Uterus (tissue), 2 donors: ENCODE data around the gene MEIS2.

Experiments
- CTCF ChIP-seq, 4 experiments: fragments of 200-600 bp in 2 of 4; fragments of 450-650 bp in 2 of 4; sonication (generic) in 2 of 4; IDR thresholded peaks; one replicate each; pipeline ENCODE4 v1.5.1; 2016 to 2019; ENCODE audit warnings: antibody characterized with exemption in 4 of 4, mild to moderate bottlenecking in 2 of 4, moderate library complexity in 1 of 4
- POLR2A ChIP-seq, 2 donors: fragments of 450-650 bp; IDR thresholded peaks; one replicate each; pipeline ENCODE4 v1.6.1; 2016; ENCODE audit warnings: antibody characterized with exemption in 2 of 2, mild to moderate bottlenecking in 1 of 2, moderate library complexity in 1 of 2

GRCh38 chr15:36897834-36898233, 202.5 kb downstream of the MEIS2 start:
- TF ChIP-seq CTCF (IDR thresholded peaks at IDR 0.05) (no peak), POLR2A (IDR thresholded peaks at IDR 0.05) (no peak)
